ENCODE data around the gene PLA2G5. TPM values are rescaled to one million over a fixed set of nuclear protein-coding genes. Genes with fewer than 3 reads are reported as not detected.

PLA2G5 gene
- total RNA-seq, 1 donor from 2014 or later: not detected

DNA sequence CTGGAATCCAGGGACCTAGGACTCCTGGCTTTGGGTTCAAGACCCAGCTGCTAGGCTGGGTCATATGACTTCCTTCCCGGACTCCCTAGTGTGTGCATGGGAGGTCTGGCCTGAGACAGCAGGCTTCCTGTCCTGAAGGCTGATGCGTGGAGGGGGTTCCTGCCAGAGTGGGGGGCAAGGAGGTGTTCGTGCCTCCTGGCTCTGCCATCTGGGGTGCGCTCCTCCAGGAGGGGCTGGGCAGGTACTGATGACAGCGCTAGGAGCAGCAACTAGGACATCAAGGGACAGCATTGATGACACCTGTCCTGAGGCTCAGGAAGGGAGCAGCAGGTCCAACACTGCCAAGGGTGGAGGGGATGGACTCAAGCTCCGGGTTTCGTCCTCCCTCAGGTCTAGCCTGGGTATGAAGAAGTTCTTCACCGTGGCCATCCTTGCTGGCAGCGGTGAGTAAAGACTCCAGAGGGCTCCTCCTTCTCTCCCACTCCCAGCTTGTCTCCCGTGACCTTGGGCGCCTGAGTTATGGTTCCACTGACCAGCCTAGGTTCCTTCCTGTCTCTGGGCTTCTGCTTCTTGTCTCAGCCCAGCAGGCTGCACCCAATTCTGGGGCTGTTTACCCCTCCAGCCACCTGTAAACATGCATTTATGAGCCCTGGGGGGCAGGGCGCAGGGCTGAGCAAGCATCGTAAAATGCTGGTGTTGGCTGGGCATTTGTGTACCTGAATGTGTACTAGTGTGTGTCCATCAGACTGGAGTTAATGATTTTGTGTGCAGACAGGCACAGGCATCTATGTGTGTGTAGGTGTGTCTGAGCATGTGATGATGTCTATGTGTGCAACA is 70.0 kb downstream of the PLA2G5 start:
- H3K4me2 ChIP-seq (ENCODE audit: low read length): no peak overlapping the region
- DNase-seq (ENCODE audit: low read depth) (no peak), FAIRE-seq (no peak)
- Mint-ChIP-seq H3K4me3 (ENCODE audit: unreplicated experiment) (no peak overlapping the region), H3K27me3 (ENCODE audit: low read depth, unreplicated experiment) (peaks cover 34% of the 10 kb centered on the region), H3K4me1 (ENCODE audit: low read depth, unreplicated experiment) (no peaks in the 10 kb centered on the region), H3K36me3 (ENCODE audit: low read depth, unreplicated experiment) (no peaks in the 10 kb centered on the region), H3K27ac (ENCODE audit: unreplicated experiment) (no peak overlapping the region), H3K9me3 (ENCODE audit: unreplicated experiment) (peaks cover 5% of the 10 kb centered on the region)
- no peaks in the 10 kb centered on the region for H4K20me1 ChIP-seq (ENCODE audit: insufficient read depth, low read length)
- H3K27me3 ChIP-seq (ENCODE audit: insufficient read depth, low read length): peaks cover 3% of the 10 kb centered on the region
- H3K4me3 ChIP-seq (ENCODE audit: insufficient read depth, low read depth, low read length): no peak overlapping the region
- H3K9ac ChIP-seq (ENCODE audit: low read length): no peak overlapping the region
- no peak overlapping the region for H2AFZ ChIP-seq (ENCODE audit: low read depth, low read length)
- no peaks in the 10 kb centered on the region for H3K79me2 ChIP-seq (ENCODE audit: insufficient read depth, low read length)
- TF ChIP-seq, protein P1, sequence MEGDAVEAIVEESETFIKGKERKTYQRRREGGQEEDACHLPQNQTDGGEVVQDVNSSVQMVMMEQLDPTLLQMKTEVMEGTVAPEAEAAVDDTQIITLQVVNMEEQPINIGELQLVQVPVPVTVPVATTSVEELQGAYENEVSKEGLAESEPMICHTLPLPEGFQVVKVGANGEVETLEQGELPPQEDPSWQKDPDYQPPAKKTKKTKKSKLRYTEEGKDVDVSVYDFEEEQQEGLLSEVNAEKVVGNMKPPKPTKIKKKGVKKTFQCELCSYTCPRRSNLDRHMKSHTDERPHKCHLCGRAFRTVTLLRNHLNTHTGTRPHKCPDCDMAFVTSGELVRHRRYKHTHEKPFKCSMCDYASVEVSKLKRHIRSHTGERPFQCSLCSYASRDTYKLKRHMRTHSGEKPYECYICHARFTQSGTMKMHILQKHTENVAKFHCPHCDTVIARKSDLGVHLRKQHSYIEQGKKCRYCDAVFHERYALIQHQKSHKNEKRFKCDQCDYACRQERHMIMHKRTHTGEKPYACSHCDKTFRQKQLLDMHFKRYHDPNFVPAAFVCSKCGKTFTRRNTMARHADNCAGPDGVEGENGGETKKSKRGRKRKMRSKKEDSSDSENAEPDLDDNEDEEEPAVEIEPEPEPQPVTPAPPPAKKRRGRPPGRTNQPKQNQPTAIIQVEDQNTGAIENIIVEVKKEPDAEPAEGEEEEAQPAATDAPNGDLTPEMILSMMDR (IDR thresholded peaks at IDR 0.05; ENCODE audit: insufficient read depth, low read depth, low read length): no peak
- TF ChIP-seq EZH2 (IDR thresholded peaks at IDR 0.05; ENCODE audit: insufficient read depth, low read length): no peak
- H3K9me3 ChIP-seq (ENCODE audit: insufficient read depth, low read depth, low read length): no peaks in the 10 kb centered on the region
- no peaks in the 10 kb centered on the region for H3K4me1 ChIP-seq (ENCODE audit: insufficient read depth, low read length)
- H3K27ac ChIP-seq (ENCODE audit: low read depth, low read length): no peak overlapping the region
- H3K36me3 ChIP-seq (ENCODE audit: insufficient read depth, low read length): no peaks in the 10 kb centered on the region

DNA sequence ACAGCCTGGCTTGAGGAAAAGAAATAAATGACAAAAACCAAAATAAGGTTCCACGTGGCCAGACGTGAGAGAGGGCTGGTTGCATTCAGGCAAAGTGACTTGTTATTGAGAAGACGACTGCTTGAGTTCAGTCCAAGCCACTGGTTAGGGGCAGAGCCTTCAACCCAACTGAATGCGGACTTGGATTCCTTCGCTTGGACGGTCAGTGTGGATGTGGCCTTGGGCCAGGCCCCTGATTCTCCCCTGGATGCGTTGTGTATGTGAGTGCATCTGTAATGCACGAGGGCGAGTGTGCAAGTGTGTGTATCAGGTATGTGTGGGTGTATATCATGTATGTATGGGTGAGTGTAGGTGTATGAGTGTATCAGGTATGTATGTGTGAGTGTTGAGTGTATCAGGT is 71.0 kb downstream of the PLA2G5 start:
- no peak overlapping the region for H3K27ac Mint-ChIP-seq (ENCODE audit: unreplicated experiment)
- peaks cover 3% of the 10 kb centered on the region for H3K27me3 ChIP-seq (ENCODE audit: insufficient read depth, low read length)
- H3K36me3 ChIP-seq (ENCODE audit: insufficient read depth, low read length): no peaks in the 10 kb centered on the region
- no peak overlapping the region for H3K4me3 ChIP-seq (ENCODE audit: insufficient read depth, low read depth, low read length)
- no peaks in the 10 kb centered on the region for H3K36me3 Mint-ChIP-seq (ENCODE audit: low read depth, unreplicated experiment)
- no peak overlapping the region for H3K4me2 ChIP-seq (ENCODE audit: low read length)
- H3K4me3 Mint-ChIP-seq (ENCODE audit: unreplicated experiment): no peak overlapping the region
- no peak for FAIRE-seq
- H3K9me3 Mint-ChIP-seq (ENCODE audit: unreplicated experiment): peaks cover 4% of the 10 kb centered on the region
- H3K9ac ChIP-seq (ENCODE audit: low read length): no peak overlapping the region
- no peak for TF ChIP-seq EZH2 (IDR thresholded peaks at IDR 0.05; ENCODE audit: insufficient read depth, low read length)
- TF ChIP-seq, protein P1 (IDR thresholded peaks at IDR 0.05; ENCODE audit: insufficient read depth, low read depth, low read length): no peak
- no peaks in the 10 kb centered on the region for H3K9me3 ChIP-seq (ENCODE audit: insufficient read depth, low read depth, low read length)
- peaks cover 34% of the 10 kb centered on the region for H3K27me3 Mint-ChIP-seq (ENCODE audit: low read depth, unreplicated experiment)
- no peak overlapping the region for H2AFZ ChIP-seq (ENCODE audit: low read depth, low read length)
- H3K79me2 ChIP-seq (ENCODE audit: insufficient read depth, low read length): no peaks in the 10 kb centered on the region
- H3K4me1 Mint-ChIP-seq (ENCODE audit: low read depth, unreplicated experiment): no peaks in the 10 kb centered on the region
- no peak overlapping the region for H3K27ac ChIP-seq (ENCODE audit: low read depth, low read length)
- no peak for DNase-seq (ENCODE audit: low read depth)
- H3K4me1 ChIP-seq (ENCODE audit: insufficient read depth, low read length): no peaks in the 10 kb centered on the region
- H4K20me1 ChIP-seq (ENCODE audit: insufficient read depth, low read length): no peaks in the 10 kb centered on the region

DNA sequence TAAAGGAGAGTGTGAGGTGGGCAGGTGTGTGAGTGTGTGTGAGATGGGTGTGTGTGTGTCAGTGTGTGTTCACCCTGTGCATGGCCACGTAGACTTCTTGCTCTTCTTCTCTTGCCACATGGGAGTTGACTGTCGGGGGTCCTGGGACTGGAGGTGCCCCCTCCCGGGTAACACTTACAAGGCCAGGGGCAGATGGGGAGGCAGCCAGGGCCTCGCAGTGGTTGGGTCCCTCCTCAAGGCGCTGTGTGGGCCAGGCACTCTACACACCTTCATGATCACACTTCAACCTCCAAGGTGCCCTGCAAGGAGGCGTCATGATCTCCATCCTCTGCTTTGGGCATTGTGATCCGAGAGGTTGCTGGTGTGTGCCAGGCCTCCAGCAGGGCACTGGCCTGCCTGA is 71.5 kb downstream of the PLA2G5 start:
- no peak overlapping the region for H3K27ac Mint-ChIP-seq (ENCODE audit: unreplicated experiment)
- Histone ChIP-seq H3K36me3 (ENCODE audit: insufficient read depth, low read length) (no peaks in the 10 kb centered on the region), H3K79me2 (ENCODE audit: insufficient read depth, low read length) (no peaks in the 10 kb centered on the region), H3K4me3 (ENCODE audit: insufficient read depth, low read depth, low read length) (no peak overlapping the region), H4K20me1 (ENCODE audit: insufficient read depth, low read length) (no peaks in the 10 kb centered on the region), H3K9ac (ENCODE audit: low read length) (no peak overlapping the region), H3K27me3 (ENCODE audit: insufficient read depth, low read length) (peaks cover 1% of the 10 kb centered on the region), H3K4me1 (ENCODE audit: insufficient read depth, low read length) (no peaks in the 10 kb centered on the region), H3K4me2 (ENCODE audit: low read length) (no peak overlapping the region), H3K27ac (ENCODE audit: low read depth, low read length) (no peak overlapping the region), H2AFZ (ENCODE audit: low read depth, low read length) (no peak overlapping the region), H3K9me3 (ENCODE audit: insufficient read depth, low read depth, low read length) (no peaks in the 10 kb centered on the region)
- no peak for TF ChIP-seq EZH2 (IDR thresholded peaks at IDR 0.05; ENCODE audit: insufficient read depth, low read length)
- TF ChIP-seq, protein P1 (IDR thresholded peaks at IDR 0.05; ENCODE audit: insufficient read depth, low read depth, low read length): no peak
- DNase-seq (ENCODE audit: low read depth): no peak
- no peak overlapping the region for H3K4me3 Mint-ChIP-seq (ENCODE audit: unreplicated experiment)
- H3K4me1 Mint-ChIP-seq (ENCODE audit: low read depth, unreplicated experiment): no peaks in the 10 kb centered on the region
- H3K9me3 Mint-ChIP-seq (ENCODE audit: unreplicated experiment): no peaks in the 10 kb centered on the region
- no peak for FAIRE-seq
- H3K27me3 Mint-ChIP-seq (ENCODE audit: low read depth, unreplicated experiment): peaks cover 37% of the 10 kb centered on the region
- no peaks in the 10 kb centered on the region for H3K36me3 Mint-ChIP-seq (ENCODE audit: low read depth, unreplicated experiment)

Measured in astrocyte (in vitro differentiated cells and primary cell).